H9 (cell line): Measurements from ENCODE around the gene ENTPD6. TPM values are rescaled to one million over a fixed set of nuclear protein-coding genes. Genes with fewer than 3 reads are reported as not detected.

Experiments used
- DNase-seq: peaks from one replicate; pipeline ENCODE4 v3.0.0-alpha.2; 2017
- H2AFZ ChIP-seq: one replicate; pipeline ENCODE4 v1.6.1; 2013; ENCODE audit warnings: mild to moderate bottlenecking, low read length, control low read depth, moderate library complexity
- H2AK5ac ChIP-seq: 2 replicates; pipeline ENCODE4 v1.6.1; 2013; ENCODE audit warnings: low read length, control low read depth, mixed read lengths; ENCODE audit not compliant: insufficient read length
- H2BK120ac ChIP-seq: one replicate; pipeline ENCODE4 v1.6.1; 2013; ENCODE audit warnings: low read depth, mild to moderate bottlenecking, low read length, control low read depth, inconsistent platforms; ENCODE audit not compliant: poor library complexity, severe bottlenecking
- H2BK12ac ChIP-seq: 2 replicates; pipeline ENCODE4 v1.6.1; 2013; ENCODE audit warnings: low read length, control low read depth, mixed read lengths, low read depth; ENCODE audit not compliant: insufficient read length
- H2BK15ac ChIP-seq: 2 replicates; pipeline ENCODE4 v1.6.1; 2013; ENCODE audit warnings: low read depth, low read length, control low read depth
- H2BK20ac ChIP-seq: one replicate; pipeline ENCODE4 v1.6.1; 2013; ENCODE audit warnings: low read depth, mild to moderate bottlenecking, low read length, control low read depth, inconsistent platforms; ENCODE audit not compliant: poor library complexity, severe bottlenecking
- H2BK5ac ChIP-seq: 2 replicates; pipeline ENCODE4 v1.6.1; 2013; ENCODE audit warnings: low read length, control low read depth, mixed read lengths; ENCODE audit not compliant: insufficient read length
- H3K14ac ChIP-seq: 2 replicates; pipeline ENCODE4 v1.6.1; 2013; ENCODE audit warnings: low read length, control low read depth; ENCODE audit not compliant: insufficient read depth
- H3K18ac ChIP-seq: 2 replicates; pipeline ENCODE4 v1.6.1; 2013; ENCODE audit warnings: low read depth, mild to moderate bottlenecking, mixed read lengths, low read length, control low read depth; ENCODE audit not compliant: insufficient read length
- H3K23ac ChIP-seq: 2 replicates; pipeline ENCODE4 v1.6.1; 2013; ENCODE audit warnings: low read length, control low read depth, mixed read lengths, low read depth; ENCODE audit not compliant: insufficient read length
- H3K23me2 ChIP-seq: 2 replicates; pipeline ENCODE4 v1.6.1; 2013; ENCODE audit warnings: low read depth, mild to moderate bottlenecking, mixed read lengths, low read length, control low read depth; ENCODE audit not compliant: insufficient read length, poor library complexity, severe bottlenecking
- H3K27ac ChIP-seq: 2 replicates; pipeline ENCODE4 v1.5.1; 2013; ENCODE audit warnings: low read length, control low read depth, mixed read lengths, low read depth; ENCODE audit not compliant: insufficient read length
- H3K27me3 ChIP-seq: 2 replicates; pipeline ENCODE4 v1.6.1; 2013; ENCODE audit warnings: low read length, control low read depth, inconsistent platforms; ENCODE audit not compliant: insufficient read depth
- H3K4ac ChIP-seq: 2 replicates; pipeline ENCODE4 v1.6.1; 2013; ENCODE audit warnings: low read depth, mild to moderate bottlenecking, control low read depth, inconsistent platforms, low read length, moderate library complexity
- H3K4me1 ChIP-seq: 2 replicates; pipeline ENCODE4 v1.6.1; 2013; ENCODE audit warnings: low read length, control low read depth, inconsistent platforms; ENCODE audit not compliant: insufficient read depth
- H3K4me2 ChIP-seq: 2 replicates; pipeline ENCODE4 v1.6.1; 2013; ENCODE audit warnings: low read length, control low read depth, mixed read lengths; ENCODE audit not compliant: insufficient read length, insufficient read depth
- H3K56ac ChIP-seq: 2 replicates; pipeline ENCODE4 v1.6.1; 2013; ENCODE audit warnings: low read depth, mild to moderate bottlenecking, mixed read lengths, low read length, control low read depth; ENCODE audit not compliant: insufficient read length
- H3K79me1 ChIP-seq: 2 replicates; pipeline ENCODE4 v1.6.1; 2013; ENCODE audit warnings: low read depth, mild to moderate bottlenecking, moderate library complexity, low read length, control low read depth, inconsistent platforms; ENCODE audit not compliant: insufficient read depth, poor library complexity, severe bottlenecking
- H3K79me2 ChIP-seq: 2 replicates; pipeline ENCODE4 v1.6.1; 2013; ENCODE audit warnings: low read length, control low read depth, inconsistent platforms; ENCODE audit not compliant: insufficient read depth
- H3K9ac ChIP-seq: 2 replicates; pipeline ENCODE4 v1.6.1; 2013; ENCODE audit warnings: low read length, control low read depth, mixed read lengths; ENCODE audit not compliant: insufficient read length; ENCODE audit errors: extremely low read depth
- H3K9me3 ChIP-seq: one replicate; pipeline ENCODE4 v1.6.1; 2013; ENCODE audit warnings: low read depth, low read length, inconsistent platforms; ENCODE audit not compliant: control insufficient read depth
- H3T11ph ChIP-seq: one replicate; pipeline ENCODE4 v1.6.1; 2013; ENCODE audit warnings: mild to moderate bottlenecking, low read length, control low read depth, inconsistent platforms
- H4K20me1 ChIP-seq: one replicate; pipeline ENCODE4 v1.6.1; 2013; ENCODE audit not compliant: control insufficient read depth, insufficient read length, insufficient read depth
- H4K5ac ChIP-seq: 2 replicates; pipeline ENCODE4 v1.6.1; 2013; ENCODE audit warnings: low read depth, mild to moderate bottlenecking, mixed read lengths, low read length, control low read depth; ENCODE audit not compliant: insufficient read length
- H4K8ac ChIP-seq: replicated peaks from 2 replicates; pipeline ENCODE4 v1.6.1; 2013; ENCODE audit warnings: low read length, control low read depth, mixed read lengths, low read depth; ENCODE audit not compliant: insufficient read length
- H4K91ac ChIP-seq: 2 replicates; pipeline ENCODE4 v1.6.1; 2013; ENCODE audit warnings: low read depth, mild to moderate bottlenecking, moderate library complexity, mixed read lengths, low read length, control low read depth; ENCODE audit not compliant: insufficient read length
- H3K27ac Mint-ChIP-seq, 3 experiments: 2 replicates in 2 of 3; 3 replicates in 1 of 3; pipeline ENCODE4 v1.8.0; 2020 to 2021; ENCODE audit warnings: mixed read lengths in 3 of 3, mild to moderate bottlenecking in 1 of 3, moderate library complexity in 1 of 3
- H3K27me3 Mint-ChIP-seq: 2 replicates; pipeline ENCODE4 v1.8.0; 2021; ENCODE audit warnings: low read depth, mild to moderate bottlenecking, moderate library complexity, mixed read lengths
- H3K36me3 Mint-ChIP-seq, 3 experiments: 2 replicates in 2 of 3; 3 replicates in 1 of 3; pipeline ENCODE4 v1.8.0; 2020 to 2021; ENCODE audit warnings: low read depth in 3 of 3, mixed read lengths in 3 of 3; ENCODE audit not compliant: insufficient read depth in 1 of 3
- H3K4me1 Mint-ChIP-seq, 2 experiments: 2 replicates each; pipeline ENCODE4 v1.8.0; 2020; ENCODE audit warnings: mixed read lengths in 2 of 2
- H3K4me3 Mint-ChIP-seq, 2 experiments: 2 replicates in 1 of 2; 3 replicates in 1 of 2; pipeline ENCODE4 v1.8.0; 2020 to 2021; ENCODE audit warnings: mild to moderate bottlenecking in 2 of 2, mixed read lengths in 2 of 2, moderate library complexity in 1 of 2
- H3K9me3 Mint-ChIP-seq, 2 experiments: 2 replicates in 1 of 2; 3 replicates in 1 of 2; pipeline ENCODE4 v1.8.0; 2020; ENCODE audit warnings: mild to moderate bottlenecking in 2 of 2, mixed read lengths in 2 of 2, moderate library complexity in 1 of 2
- CTCF ChIP-seq: fragments of 200-600 bp; sonication (generic); conservative IDR thresholded peaks from 3 replicates; pipeline ENCODE4 v1.8.0; 2021; ENCODE audit warnings: antibody characterized with exemption, mild to moderate bottlenecking
- WGBS: extraction: QIAGEN DNeasy Blood & Tissue Kit; methylation state at CpG from one replicate; pipeline ENCODE4 v1.1.7; 2013; ENCODE audit warnings: missing lambda C conversion rate, low lambda C conversion rate, mixed read lengths; ENCODE audit not compliant: insufficient read length; ENCODE audit errors: extremely low coverage; 5-methylcytosine and 5-hydroxymethylcytosine counted together
- total RNA-seq: library from RNA; stranded (reverse); gene quantifications from 2 replicates; pipeline ENCODE4 v1.2.1, GENCODE V29; 2021

The ENTPD6 gene
- total RNA-seq, 1 experiment from 2014 or later, result 57.4 TPM

DNA sequence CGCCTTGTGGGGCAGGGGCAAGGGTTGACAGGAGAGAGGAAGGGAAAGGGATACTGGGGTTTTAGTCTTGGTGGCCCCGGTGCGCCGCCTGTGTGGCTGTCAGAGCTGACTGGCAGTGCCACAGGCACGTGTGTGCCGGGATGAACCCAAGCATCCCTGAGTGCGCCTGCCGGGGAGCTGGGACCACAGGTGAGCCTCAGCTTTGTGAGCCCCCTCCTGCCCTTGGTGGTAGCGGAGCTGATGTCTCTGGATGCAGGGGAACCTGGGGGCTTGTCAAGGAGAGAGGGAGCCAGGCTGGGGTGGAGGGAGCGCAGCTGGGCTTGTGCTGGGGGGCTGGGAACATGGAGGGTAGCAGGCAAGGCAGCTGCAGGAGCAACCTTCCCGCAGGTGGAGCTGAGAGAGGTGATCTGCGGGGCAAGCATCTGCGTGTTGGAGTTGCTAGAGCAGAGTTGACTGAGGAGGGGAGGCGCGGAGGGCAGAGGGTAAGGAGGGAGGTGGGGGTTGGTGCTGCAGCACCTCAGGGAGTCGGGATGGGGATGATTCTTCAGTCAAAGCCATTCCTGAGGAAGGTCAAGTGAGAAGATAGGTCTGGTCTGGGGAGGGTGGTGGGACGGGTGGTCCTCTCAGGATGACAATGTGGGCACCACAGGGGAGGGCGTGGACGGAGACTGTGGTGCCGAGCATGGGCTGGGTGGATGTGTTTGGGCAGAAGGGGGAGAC lies 80.5 kb downstream of the ENTPD6 start:
- no peak overlapping the region for H3K23ac ChIP-seq
- H3K4me3 Mint-ChIP-seq, result no peak overlapping the region; a peak in 1 of 5 replicates
- H2BK120ac ChIP-seq, result no peak overlapping the region
- H3K27ac Mint-ChIP-seq, result peak overlapping the region in 2 of 3 experiments; percentile 46 to 85; a peak in 3 of 7 replicates
- no peaks in the 10 kb centered on the region for H3K27me3 Mint-ChIP-seq
- no peak overlapping the region for H2BK12ac ChIP-seq
- no peak overlapping the region for H4K8ac ChIP-seq
- no peak overlapping the region for H3K9ac ChIP-seq
- no peaks in the 10 kb centered on the region for H3K79me2 ChIP-seq
- H3K9me3 Mint-ChIP-seq, result no peaks in the 10 kb centered on the region; a peak in 1 of 5 replicates
- no peak overlapping the region for H3K27ac ChIP-seq
- H4K20me1 ChIP-seq, result no peaks in the 10 kb centered on the region
- no peak overlapping the region for H3K4ac ChIP-seq
- no peak overlapping the region for H3K18ac ChIP-seq
- WGBS, result no CpG with 5 or more reads among the region's 20 CpGs
- H3K4me1 ChIP-seq, result no peaks in the 10 kb centered on the region
- H4K91ac ChIP-seq, result no peak overlapping the region
- H3K23me2 ChIP-seq, result no peaks in the 10 kb centered on the region
- peaks cover 22 to 81% (median 45%) of the 10 kb centered on the region in 3 experiments; a peak in 6 of 7 replicates for H3K36me3 Mint-ChIP-seq
- TF ChIP-seq CTCF, result no peak
- H3K14ac ChIP-seq, result no peak overlapping the region
- no peaks in the 10 kb centered on the region for H3K27me3 ChIP-seq
- no peaks in the 10 kb centered on the region for H3K4me1 Mint-ChIP-seq
- no peaks in the 10 kb centered on the region for H3K9me3 ChIP-seq
- H3K4me2 ChIP-seq, result no peak overlapping the region
- DNase-seq, result no peak
- no peak overlapping the region for H4K5ac ChIP-seq
- no peak overlapping the region for H2BK5ac ChIP-seq
- H2AFZ ChIP-seq, result no peak overlapping the region
- no peak overlapping the region for H3T11ph ChIP-seq
- H2AK5ac ChIP-seq, result no peak overlapping the region
- no peak overlapping the region for H2BK15ac ChIP-seq
- H2BK20ac ChIP-seq, result no peak overlapping the region
- H3K56ac ChIP-seq, result no peak overlapping the region
- no peaks in the 10 kb centered on the region for H3K79me1 ChIP-seq

Other genes with a start within 250 kb of the ENTPD6 start
- gene CST7, start 246.4 kb upstream of the ENTPD6 start, total RNA-seq, result not detected in 2 replicates
- gene APMAP, start 203.0 kb upstream of the ENTPD6 start, total RNA-seq, result 67.8 and 69.1 TPM in 2 replicates
- gene ACSS1, start 137.6 kb upstream of the ENTPD6 start, total RNA-seq, result 0.61 TPM in 2 replicates
- not detected in 2 replicates for gene VSX1, start 113.6 kb upstream of the ENTPD6 start, total RNA-seq
- 46.9 TPM in 2 replicates for gene PYGB, start 52.4 kb downstream of the ENTPD6 start, total RNA-seq
- 54.4 and 56.6 TPM in 2 replicates for gene ABHD12, start 195.1 kb downstream of the ENTPD6 start, total RNA-seq
- 74.3 and 74.5 TPM in 2 replicates for gene GINS1, start 212.0 kb downstream of the ENTPD6 start, total RNA-seq